Measurements from ENCODE around the gene SIRPB2.
A peak's percentile ranks its signal among the peaks of the same experiment; 100 is the strongest.

The SIRPB2 gene

DNA sequence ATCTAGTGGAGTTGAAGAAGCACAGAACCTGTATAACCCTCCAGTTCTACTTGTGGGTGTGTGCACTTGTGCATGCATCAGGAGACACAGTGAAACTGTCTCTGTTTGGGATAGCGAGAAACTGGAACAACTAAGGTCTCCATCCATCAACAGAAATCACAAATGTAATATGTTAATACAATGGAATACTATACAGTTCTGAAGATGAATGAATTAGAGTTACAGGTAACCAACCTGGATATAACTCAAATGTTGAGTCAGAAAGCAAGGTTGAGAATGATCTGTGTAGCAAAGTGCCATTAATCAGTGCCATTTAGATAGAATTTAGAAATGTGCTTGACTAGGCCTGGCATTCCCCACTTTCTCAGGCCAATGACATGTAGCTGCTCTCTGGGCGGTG, 20.0 kb downstream of the SIRPB2 start:
- no peak for DNase-seq (ENCODE audit: low read depth in 2 of 2)

DNA sequence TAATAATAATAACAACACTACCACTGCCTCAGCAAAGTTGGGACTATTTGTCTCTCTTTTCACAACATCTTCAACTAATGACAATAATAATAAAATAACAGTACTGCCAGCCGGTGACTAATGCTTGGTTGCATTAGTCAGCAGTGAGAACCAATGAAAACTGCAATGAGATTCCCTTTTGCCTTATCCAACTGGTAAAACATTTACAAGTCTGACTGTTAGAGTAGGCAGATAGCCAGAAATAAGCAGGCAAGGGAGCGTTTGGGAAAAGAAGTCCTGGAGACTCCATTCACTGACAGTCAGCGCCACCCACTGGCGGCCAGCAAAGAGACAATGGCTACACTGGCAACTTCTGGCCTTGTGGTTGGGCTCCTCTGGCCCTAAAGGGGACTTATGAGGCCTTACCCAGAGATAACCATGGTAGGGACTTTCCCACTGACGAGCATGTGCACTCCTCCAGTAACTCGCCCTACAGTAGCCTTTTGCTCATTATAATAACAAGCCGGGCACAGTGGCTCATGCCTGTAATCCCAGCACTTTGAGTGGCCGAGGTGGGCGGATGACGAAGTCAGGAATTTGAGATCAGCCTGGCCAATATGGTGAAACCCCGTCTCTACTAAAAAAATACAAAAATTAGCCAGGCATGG, 21.2 kb downstream of the SIRPB2 start:
- DNase-seq (ENCODE audit: low read depth in 2 of 2) = no peak

DNA sequence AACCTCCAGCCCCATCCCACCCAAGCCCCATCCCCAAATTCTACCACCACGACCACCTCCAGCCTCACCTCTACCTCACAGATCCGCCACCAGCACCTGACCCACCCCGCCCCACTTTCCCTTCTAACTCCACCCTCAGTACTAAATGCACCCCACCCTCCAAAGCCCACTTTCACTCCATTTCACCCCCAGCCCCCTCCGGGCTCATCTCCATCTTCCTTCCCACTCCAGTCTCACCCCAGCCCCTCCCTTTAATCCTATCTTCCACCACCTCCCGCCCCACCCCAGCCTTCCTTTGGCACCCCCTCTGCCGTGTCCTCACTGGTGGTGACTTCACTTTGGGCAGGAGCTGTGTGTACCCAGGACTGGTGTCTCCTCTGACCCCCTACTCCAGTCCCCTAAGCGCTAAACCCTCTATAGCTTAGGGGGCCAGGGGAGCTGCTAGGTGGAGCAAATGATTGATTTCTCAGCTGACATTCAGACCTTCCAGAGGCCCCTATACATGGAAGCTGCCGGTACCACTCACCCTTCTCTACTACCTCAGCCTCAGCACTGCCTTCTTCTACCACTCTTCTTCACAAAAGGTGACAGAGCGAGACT, 21.8 kb downstream of the SIRPB2 start:
- no peak for DNase-seq (ENCODE audit: low read depth in 2 of 2)

DNA sequence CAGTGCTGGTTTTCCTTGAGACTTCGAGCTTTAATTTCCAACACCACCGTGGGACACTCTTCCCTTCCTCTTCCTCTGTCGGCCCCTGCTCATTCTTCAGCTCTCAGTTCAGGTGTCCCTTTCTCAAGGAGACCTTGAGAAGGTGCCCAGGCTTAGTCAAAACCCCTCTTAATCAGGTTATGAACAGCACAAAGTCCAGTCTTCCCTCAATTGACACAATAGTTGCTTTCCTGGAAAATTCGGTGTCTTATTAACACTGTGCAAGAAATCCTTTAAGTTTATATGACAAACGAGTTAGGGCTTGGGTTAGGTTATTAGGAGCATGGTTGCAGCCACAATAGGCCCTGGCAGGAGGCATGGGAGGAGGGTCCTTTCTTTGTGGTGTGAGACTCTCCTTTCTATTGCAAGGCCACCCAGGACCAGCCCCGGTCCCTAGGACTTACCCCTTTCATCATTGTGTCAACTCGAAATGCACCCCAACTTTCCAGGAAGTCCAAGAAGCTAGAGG, 23.0 kb downstream of the SIRPB2 start:
- DNase-seq (ENCODE audit: low read depth in 2 of 2) = no peak

DNA sequence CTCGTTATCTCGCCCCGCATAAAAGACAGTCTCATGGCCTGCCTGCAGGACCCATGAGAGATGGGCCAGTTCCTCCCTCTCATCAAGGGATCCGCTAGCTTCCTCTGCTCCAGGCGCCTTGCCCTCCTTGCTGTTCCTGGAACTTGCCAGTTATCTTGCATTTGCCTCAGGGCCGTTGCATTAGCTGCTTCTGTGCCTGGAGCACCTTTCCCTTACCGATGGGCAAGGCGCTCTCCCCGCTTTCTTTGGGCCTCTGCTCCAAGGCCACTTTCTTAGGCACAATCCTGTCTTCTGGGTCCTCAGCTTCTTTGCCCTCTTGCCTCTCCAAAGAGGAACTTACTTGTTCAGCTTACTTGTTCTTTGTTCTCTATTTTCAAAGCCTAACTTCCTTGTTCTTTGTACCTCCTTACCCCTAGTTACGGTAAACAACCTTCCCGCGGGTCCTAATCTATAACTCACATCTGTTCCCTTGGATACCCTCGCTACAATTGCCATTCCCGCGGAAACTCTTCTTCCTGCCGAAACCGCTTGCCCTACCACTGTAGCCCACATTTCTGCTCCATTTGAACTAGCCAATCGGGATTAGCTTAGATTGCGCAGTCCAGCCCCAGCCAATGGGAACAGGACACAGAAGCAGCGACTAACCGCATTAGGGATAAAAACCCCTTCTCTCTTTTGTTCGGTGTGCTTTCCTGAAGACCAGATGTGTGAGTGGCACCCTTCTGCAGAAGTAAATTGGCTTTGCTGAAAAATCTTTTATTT, 23.7 kb downstream of the SIRPB2 start:
- DNase-seq (ENCODE audit: low read depth in 2 of 2) = no peak

DNA sequence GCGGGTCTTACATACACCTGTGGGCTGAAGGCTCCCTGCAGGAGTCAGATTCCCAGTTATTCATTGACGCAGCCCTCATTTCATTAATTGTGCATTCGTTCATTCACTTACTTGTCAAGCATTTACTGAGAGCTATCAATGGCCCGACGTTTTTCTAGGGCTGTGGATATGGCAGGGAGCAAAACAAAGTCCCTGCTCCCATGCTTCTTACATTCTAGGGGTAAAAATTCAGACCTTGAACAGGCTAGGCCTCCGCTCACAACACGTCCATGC, 24.2 kb downstream of the SIRPB2 start:
- no peak for DNase-seq (ENCODE audit: low read depth in 2 of 2)

DNA sequence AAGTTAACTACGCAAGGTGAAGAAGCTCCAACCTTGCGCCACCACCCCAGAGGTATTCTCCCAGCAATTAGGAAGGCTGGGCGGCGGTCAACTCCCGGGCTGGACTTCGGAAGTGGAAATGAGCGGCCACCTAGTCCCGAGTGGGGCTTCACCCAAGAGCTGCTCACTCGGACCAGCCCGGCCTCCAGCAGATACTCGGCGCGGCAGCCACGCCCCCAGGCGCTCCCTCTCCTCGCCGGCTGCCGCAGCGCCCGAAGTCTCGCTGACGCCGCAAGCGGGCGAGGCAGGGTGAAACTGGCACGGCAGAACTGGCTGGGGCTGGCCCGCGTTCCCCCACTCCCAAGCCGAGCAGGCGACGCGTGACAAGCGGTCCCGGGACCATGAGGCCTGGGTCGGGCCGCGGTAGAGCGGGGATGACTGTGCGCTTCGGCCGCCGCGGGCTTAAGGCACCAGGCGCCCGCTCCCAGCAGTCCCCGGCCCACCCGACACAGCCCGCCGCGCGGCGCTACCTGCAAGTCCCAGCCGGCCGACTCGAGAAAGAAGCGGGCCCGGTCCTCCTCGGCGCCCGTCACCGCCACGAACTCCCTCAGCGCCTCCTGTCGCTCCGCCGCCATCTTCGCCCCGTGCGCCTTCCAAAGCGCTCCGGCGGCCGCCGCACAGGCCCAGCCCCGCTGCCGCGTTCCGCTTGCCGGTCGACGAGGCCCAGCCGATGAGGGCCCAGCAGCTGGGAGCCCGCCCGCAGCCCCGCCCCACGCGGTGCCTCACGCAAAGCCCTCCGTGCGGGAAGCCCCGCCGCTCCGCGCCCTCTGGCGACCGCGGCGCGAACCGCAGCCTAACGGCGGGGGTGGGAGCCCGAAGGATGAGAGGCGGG, 24.8 kb downstream of the SIRPB2 start, which contains the start of gene NSFL1C:
Gene NSFL1C (minus strand): TSS at position 639 of the 871 bp plus-strand sequence. CDS start 25 bp downstream, at position 614.
- peak; percentile 88 to 97 for DNase-seq (ENCODE audit: low read depth in 2 of 2)

DNA sequence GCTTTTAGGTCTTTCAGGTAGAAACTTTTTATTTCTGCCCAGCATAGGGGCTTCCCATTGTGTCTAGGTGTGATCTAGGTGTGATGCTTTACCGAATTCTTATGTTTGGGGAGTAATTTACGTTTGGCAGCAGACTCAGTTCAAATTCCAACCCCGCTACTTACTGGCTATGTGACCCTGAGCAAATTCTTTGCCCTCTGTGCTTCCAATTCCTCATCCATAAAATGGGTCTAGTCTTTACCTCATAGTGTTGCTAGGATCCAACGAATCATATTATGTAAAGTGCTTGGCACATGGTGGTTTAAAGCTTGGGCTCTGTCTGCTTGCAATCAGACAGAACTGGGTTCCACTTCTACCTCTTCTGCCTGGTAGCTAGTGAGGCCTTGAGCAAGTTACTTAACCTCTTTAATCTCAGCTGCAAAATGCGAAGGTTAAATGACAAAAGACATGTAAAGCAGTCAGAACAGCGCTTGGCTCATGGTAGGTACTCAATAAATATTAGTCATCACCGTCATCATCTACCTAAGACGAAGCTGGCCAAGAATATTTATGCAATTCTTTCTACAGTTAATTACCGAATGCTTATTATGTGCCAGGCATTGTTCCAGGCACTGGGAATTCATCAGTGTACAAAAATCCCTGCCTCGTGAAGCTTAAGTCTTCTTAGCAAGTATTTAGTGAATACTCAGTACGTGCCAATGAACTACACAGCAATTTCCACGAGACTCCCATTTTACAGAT, 25.6 kb downstream of the SIRPB2 start:
- DNase-seq (ENCODE audit: low read depth in 2 of 2) = no peak

DNA sequence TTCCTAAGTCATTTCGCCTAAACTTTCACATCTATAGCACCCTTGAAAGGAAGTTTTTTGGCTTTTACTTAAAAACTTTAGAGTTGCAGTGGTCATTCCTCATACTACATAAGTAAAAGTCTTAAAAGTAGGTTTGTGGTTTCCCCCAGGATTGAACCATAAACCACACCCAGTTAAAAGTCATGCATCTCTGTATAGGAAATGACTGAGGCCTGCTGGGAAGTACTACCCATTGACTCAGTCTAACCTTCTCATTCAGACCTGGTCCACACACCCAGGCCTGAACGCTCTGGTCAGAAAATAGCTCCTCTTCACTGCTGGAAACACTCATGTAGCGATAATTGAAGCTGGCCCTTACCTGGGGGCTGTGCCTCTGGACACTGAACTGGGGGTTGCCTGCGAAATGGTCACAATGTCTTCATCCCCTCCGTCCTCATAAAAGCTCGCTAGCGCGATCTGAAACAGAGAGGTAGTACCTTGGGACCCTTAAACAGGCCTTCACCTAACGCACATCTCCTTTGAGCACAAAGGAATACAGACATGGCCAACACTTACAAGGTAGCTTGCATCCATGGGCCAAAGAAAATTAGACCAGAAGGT, 27.1 kb downstream of the SIRPB2 start:
- DNase-seq (ENCODE audit: low read depth in 2 of 2) = no peak

DNA sequence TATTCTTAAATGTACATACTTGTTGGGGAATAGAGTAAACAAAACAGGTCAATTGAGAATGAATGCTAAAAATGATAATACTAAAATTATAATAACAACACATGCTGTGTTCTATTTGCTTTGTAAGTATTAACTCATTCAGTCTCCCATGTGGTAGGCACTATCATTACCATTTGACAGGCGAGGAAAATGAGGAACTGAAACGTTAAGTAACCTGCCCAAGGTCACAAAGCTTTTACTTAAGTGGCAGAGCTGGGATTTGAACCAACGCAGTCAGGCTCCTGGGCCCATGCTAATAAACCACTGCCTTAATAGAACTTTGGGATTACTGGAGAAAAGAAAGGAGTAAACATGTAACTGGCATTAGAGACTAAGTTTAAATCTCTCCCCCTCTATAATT, 28.4 kb downstream of the SIRPB2 start:
- no peak for DNase-seq (ENCODE audit: low read depth in 2 of 2)

DNA sequence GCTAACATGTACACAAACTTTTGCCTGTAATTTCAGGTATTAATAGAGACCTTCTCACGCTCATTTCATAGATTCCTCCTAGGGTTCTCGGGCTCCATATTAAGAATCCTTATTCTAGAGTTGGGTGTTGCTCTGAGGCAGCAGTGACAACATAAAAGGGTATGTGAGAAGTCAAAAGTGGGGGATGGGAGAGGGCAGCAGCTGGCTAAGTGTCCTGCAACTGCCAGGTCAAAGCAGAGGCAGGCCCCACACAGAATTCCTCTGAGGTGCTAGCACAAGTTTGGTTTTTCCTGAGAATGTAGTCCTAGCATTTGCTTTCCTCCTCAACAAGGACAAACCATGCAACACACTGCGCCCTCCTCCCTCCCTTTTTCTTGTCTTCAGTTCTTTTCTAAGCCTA, 29.2 kb downstream of the SIRPB2 start:
- DNase-seq (ENCODE audit: low read depth in 2 of 2) = no peak

DNA sequence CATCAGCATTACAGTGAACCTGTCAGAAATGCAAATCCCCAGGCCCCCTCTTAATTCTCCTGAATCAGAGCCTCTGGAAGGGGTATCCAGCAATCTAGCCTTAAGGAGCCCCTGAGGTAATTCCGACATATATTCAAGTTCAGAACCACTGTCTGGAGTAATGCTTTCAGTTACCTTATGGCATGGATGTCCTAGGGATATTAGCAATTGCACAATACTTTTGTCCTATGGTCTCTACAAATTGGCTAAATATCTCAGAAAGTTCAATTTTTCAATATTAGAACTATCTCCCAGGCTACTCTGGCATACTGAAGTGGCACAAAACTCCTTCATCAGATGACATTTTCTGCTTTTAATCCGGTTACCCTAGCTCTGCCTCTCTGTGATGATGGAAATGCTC, 30.9 kb downstream of the SIRPB2 start:
- DNase-seq (ENCODE audit: low read depth in 2 of 2) = no peak

DNA sequence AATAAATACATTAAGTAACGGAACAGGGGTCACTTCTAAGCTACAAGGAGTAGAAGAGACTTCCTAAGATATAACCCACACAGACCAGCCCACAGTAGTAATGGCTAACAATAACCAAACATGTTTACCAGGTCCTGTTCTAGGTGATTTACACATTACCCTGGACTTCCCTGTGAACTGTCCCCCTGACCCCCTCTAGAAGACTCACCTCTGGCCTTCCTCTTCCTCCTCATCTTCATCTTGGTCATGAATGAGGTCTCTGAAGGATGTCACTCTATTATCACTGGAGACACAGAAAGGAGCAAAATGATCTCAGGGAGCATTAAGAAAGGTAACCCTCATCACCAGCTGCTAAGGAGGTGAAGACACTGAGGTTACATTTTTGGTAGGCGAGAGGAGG, 33.2 kb downstream of the SIRPB2 start:
- DNase-seq (ENCODE audit: low read depth in 2 of 2) = no peak

DNA sequence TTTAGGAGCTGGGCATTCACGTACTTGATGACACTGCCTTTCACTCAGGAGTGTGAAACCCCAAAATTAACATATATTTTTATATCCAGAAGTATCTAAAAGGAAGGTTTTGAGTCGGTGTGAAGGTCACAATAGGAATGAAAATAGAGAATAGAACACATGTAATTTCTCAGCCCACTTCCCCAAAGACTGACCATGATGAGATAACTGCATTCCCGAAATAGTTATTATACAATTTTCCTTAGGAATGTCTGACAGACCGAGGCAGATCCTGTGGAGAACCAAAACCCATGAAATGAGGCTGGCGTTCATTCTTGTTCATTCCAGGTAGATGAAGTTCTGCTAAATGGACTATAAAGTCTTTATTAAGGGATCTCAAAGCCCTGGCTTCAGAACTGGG, 34.9 kb downstream of the SIRPB2 start:
- DNase-seq (ENCODE audit: low read depth in 2 of 2) = no peak

DNA sequence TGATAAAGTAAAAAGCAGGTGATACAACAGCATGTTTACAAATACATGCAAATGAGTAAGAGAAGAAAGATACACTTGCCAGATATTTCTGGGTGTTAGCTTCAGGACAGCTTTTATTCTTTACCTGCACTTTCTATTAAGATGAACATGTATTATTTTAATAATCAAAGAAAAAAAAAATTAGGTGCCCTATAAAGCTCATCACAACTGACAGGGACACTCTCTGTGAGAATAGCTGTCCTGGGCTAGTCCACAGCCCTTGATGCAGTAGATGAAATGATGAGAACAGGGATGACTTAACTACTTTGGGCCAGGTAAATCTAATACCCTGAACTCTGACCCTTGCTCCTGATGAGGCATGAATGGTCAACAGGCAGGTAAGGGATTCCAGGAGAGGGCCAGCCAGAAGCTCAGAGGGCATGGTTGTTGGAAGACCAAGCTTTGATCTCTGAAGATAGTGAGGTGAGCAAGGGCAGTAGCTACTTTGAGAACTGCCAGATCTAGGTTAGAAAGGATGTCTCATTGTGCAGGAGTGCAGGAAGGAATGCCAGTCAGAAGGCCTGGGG, 40.2 kb downstream of the SIRPB2 start:
- no peak for DNase-seq (ENCODE audit: low read depth in 2 of 2)

DNA sequence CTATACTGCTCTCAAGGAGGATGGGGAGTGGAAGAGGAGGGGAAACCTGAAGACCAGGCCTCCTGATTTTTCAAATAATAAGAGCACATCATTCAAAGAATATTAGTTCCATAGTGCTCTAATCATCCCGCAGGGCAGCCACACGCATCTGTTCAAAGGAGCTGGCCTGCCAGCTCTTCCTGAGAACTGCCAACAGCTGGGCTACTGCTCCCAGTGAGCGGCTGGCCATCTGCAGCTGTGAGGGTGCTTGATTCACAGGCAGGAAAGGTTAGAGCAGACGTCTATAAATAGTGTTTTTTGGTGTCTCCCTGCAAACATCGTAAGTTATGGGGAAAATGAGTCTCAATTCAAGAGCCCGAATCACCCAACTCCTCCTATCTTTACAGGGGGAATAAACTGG, 41.9 kb downstream of the SIRPB2 start:
- DNase-seq (ENCODE audit: low read depth in 2 of 2) = no peak

DNA sequence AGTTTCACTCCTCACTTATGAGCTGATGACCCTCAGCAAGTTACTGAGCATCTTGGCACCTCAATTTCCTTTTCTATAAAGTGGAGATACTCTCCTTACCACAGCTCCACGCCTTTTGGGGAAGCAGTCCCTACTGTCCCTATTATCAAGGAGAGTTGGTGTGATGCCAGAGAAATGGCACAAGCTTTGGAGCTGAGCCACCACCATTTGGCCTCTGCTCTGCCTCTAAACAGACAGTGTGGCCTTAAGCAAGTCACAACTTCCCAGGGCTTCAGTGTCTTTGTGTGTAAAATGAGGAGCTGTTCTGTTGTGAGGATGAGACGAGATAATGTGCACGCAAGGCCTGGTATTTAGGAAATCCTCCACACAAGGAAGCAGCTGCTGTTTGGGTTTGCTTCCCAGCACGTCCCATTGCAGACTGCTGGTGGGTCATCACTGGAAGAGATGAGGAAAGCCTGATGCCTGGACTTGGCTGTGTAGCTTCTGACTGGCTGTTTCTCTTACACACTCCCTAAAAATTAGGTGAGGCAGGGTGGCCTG, 43.1 kb downstream of the SIRPB2 start:
- DNase-seq (ENCODE audit: low read depth in 2 of 2) = no peak

DNA sequence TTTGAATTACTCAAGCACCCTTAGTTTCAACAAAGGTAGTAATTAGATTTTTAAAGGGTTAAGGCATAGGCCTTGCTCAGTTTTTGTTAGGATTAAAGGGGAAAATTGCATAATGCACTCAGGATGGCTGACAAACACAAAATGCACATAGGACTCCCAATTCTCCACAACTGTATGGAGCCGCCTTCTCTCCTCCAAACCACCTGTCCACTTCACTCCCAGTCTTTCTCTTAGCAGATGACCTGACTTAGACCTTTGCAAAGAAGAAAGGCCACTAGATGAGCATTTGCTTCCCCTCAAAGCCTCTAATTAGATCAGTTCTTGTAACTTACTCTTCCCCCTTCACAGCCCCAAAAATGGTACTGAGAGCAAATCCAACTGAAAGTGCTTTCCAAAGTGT, 44.7 kb downstream of the SIRPB2 start:
- no peak for DNase-seq (ENCODE audit: low read depth in 2 of 2)

DNA sequence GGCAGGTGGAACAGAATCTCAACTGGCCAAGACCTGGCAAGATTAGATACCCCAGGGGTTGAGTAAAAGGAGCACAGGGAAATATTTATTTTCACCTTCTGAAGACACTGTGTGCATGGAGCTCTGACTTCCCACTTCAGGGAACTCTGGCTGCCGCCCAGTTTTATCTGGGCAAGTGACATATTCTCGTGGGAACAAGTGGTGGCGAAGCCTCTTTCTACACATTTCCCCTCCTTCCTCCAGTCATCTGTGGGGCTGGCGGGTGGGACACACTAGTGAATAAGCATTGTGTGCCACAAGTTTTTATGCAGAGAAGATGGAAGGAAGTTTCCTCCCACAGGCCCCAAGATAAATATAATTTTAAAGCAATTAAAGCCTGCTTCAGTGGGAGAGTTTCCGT, 48.1 kb downstream of the SIRPB2 start:
- no peak for DNase-seq (ENCODE audit: low read depth in 2 of 2)

DNA sequence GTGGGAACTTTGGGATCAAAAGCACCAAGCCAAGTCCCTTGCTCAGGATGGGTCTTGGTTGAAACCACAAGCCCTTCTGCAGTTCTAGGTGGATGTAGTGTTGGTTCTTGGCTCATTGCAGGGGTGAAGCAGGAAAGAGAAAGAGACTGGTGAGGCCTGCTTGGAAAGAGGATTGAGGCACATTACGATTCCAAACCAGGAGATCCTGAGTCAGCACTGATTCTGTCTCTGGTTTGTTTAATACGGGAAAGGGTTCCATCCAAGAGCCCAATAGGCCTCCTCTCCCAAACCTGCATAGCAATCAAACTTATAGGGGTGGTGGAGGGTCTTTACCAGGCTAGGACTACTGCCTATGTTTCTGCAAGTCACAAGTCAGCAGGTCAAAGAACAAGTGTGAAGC, 48.9 kb downstream of the SIRPB2 start:
- DNase-seq (ENCODE audit: low read depth in 2 of 2) = no peak

Measured in stimulated activated CD8-positive, alpha-beta memory T cell treated with anti-CD3 and anti-CD28 coated beads, Interleukin-7, amount 100 ng/mL, for 4 hours (primary cell).